ENCODE data around the gene FIGNL2.

Gene FIGNL2

GRCh38 chr12:51874486-51874885 is 26.0 kb upstream of the FIGNL2 start:
- DNase-seq (ENCODE audit: low spot score), result no peak

- no peak for DNase-seq (ENCODE audit: low spot score)
Observed at GRCh38 chr12:51874000-51874399, 25.5 kb upstream of the FIGNL2 start.

- DNase-seq (ENCODE audit: low spot score), result no peak
Observed at GRCh38 chr12:51873251-51873994, 24.9 kb upstream of the FIGNL2 start.

GRCh38 chr12:51872689-51872981 is 24.1 kb upstream of the FIGNL2 start:
- DNase-seq (ENCODE audit: low spot score), result no peak

GRCh38 chr12:51871918-51872688 is 23.6 kb upstream of the FIGNL2 start:
- no peak for DNase-seq (ENCODE audit: low spot score)

GRCh38 chr12:51871126-51871525 is 22.6 kb upstream of the FIGNL2 start:
- DNase-seq (ENCODE audit: low spot score), result no peak

- no peak for DNase-seq (ENCODE audit: low spot score)
Observed at GRCh38 chr12:51870504-51870903, 22.0 kb upstream of the FIGNL2 start.

- DNase-seq (ENCODE audit: low spot score), result no peak
Observed at GRCh38 chr12:51869931-51870330, 21.4 kb upstream of the FIGNL2 start.

- DNase-seq (ENCODE audit: low spot score), result no peak
Observed at GRCh38 chr12:51869496-51869865, 21.0 kb upstream of the FIGNL2 start.

- DNase-seq (ENCODE audit: low spot score), result no peak
Observed at GRCh38 chr12:51868821-51869495, 20.4 kb upstream of the FIGNL2 start.

- no peak for DNase-seq (ENCODE audit: low spot score)
Observed at GRCh38 chr12:51867796-51868428, 19.4 kb upstream of the FIGNL2 start.

GRCh38 chr12:51867371-51867770 is 18.9 kb upstream of the FIGNL2 start:
- no peak for DNase-seq (ENCODE audit: low spot score)

- no peak for DNase-seq (ENCODE audit: low spot score)
Observed at GRCh38 chr12:51866762-51867161, 18.2 kb upstream of the FIGNL2 start.

- DNase-seq (ENCODE audit: low spot score), result no peak
Observed at GRCh38 chr12:51866324-51866723, 17.8 kb upstream of the FIGNL2 start.

GRCh38 chr12:51865757-51866270 is 17.3 kb upstream of the FIGNL2 start:
- no peak for DNase-seq (ENCODE audit: low spot score)

- no peak for DNase-seq (ENCODE audit: low spot score)
Observed at GRCh38 chr12:51864833-51865670, 16.5 kb upstream of the FIGNL2 start.

GRCh38 chr12:51863933-51864832 is 15.7 kb upstream of the FIGNL2 start:
- no peak for DNase-seq (ENCODE audit: low spot score)

- DNase-seq (ENCODE audit: low spot score), result no peak
Observed at GRCh38 chr12:51863363-51863932, 14.9 kb upstream of the FIGNL2 start.

GRCh38 chr12:51862947-51863346 is 14.4 kb upstream of the FIGNL2 start:
- no peak for DNase-seq (ENCODE audit: low spot score)

- no peak for DNase-seq (ENCODE audit: low spot score)
Observed at GRCh38 chr12:51860986-51861385, 12.5 kb upstream of the FIGNL2 start.

Data from CD4-positive, alpha-beta T cell treated with Interleukin-2 at 100 ng/mL for 4 hours (primary cell).